Activated CD8-positive, alpha-beta T cell treated with anti-CD3 and anti-CD28 coated beads for 36 hours (primary cell): ENCODE measurements around the gene RIC1. TPM values are rescaled to one million over a fixed set of nuclear protein-coding genes. Genes with fewer than 3 reads are reported as not detected.
"Not testable (repeated sequence)": the region's sequence is repeated elsewhere in the genome, so short reads cannot be mapped to it uniquely, and the experiment has no call there.

ENCODE experiments used
- ATAC-seq: fragments of 200-7000 bp; cut with Tn5 transposase; one replicate; pipeline ENCODE4 v1.10.0; 2021; ENCODE audit warnings: mild to moderate bottlenecking, moderate library complexity
- CTCF ChIA-PET: fragments of 350-600 bp; sonication (Branson Sonifier 250); formaldehyde crosslinking; loops from one replicate; lab custom pipeline; 2021; ENCODE audit warnings: antibody characterized with exemption; lab: Charles Lee
- POLR2A ChIA-PET: fragments of 350-600 bp; sonication (Branson Sonifier 250); formaldehyde crosslinking; loops from one replicate; lab custom pipeline; 2021; ENCODE audit warnings: antibody characterized with exemption; lab: Charles Lee
- DNase-seq: peaks from one replicate; pipeline ENCODE4 v3.0.0-alpha.2; 2020
- H3K27ac Mint-ChIP-seq: one replicate; pipeline ENCODE4 v1.8.0; 2021; ENCODE audit warnings: mild to moderate bottlenecking, mixed read lengths
- H3K27me3 Mint-ChIP-seq: one replicate; pipeline ENCODE4 v1.8.0; 2021; ENCODE audit warnings: mixed read lengths
- H3K36me3 Mint-ChIP-seq: one replicate; pipeline ENCODE4 v1.8.0; 2021; ENCODE audit warnings: low read depth, mixed read lengths
- H3K4me1 Mint-ChIP-seq: one replicate; pipeline ENCODE4 v1.8.0; 2021; ENCODE audit warnings: low read depth, mixed read lengths
- H3K4me3 Mint-ChIP-seq: one replicate; pipeline ENCODE4 v1.8.0; 2021; ENCODE audit warnings: mild to moderate bottlenecking, moderate library complexity, mixed read lengths
- H3K9me3 Mint-ChIP-seq: one replicate; pipeline ENCODE4 v1.8.0; 2021; ENCODE audit warnings: mixed read lengths
- CTCF ChIP-seq: fragments of 200-600 bp; IDR thresholded peaks from one replicate; pipeline ENCODE4 v1.8.0; 2022; ENCODE audit warnings: antibody characterized with exemption, mild to moderate bottlenecking
- intact Hi-C: fragments of 100-400 bp; cut with micrococcal nuclease; formaldehyde crosslinking; loops from one replicate; pipeline ENCODE4 v1.10.0; 2022
- total RNA-seq, 2 experiments: library from RNA; stranded (reverse); gene quantifications; one replicate each; pipeline ENCODE4 v1.2.3, GENCODE V29; 2021

Gene RIC1
- total RNA-seq, 2 experiments from 2014 or later, result 14.4 to 14.6 TPM

- DNase-seq (no peak), ATAC-seq (no peak)
- no peak for TF ChIP-seq CTCF
- H3K27ac Mint-ChIP-seq, result no peak overlapping the region
- ChIA-PET POLR2A (interaction anchor here (0.6 kb wide), 1 partner anchor 532 kb away, joined by 3 read pairs; no protein-coding TSS in a partner anchor), CTCF (no interaction called here)
- peaks cover 38% of the 10 kb centered on the region for H3K9me3 Mint-ChIP-seq
- intact Hi-C loops, result no loop called here
- peaks cover 79% of the 10 kb centered on the region for H3K36me3 Mint-ChIP-seq
- H3K4me3 Mint-ChIP-seq, result no peak overlapping the region
- no peaks in the 10 kb centered on the region for H3K27me3 Mint-ChIP-seq
- peaks cover 3% of the 10 kb centered on the region for H3K4me1 Mint-ChIP-seq
These were observed 149.9 kb downstream of the RIC1 start for GRCh38 chr9:5778805-5779204.

DNA sequence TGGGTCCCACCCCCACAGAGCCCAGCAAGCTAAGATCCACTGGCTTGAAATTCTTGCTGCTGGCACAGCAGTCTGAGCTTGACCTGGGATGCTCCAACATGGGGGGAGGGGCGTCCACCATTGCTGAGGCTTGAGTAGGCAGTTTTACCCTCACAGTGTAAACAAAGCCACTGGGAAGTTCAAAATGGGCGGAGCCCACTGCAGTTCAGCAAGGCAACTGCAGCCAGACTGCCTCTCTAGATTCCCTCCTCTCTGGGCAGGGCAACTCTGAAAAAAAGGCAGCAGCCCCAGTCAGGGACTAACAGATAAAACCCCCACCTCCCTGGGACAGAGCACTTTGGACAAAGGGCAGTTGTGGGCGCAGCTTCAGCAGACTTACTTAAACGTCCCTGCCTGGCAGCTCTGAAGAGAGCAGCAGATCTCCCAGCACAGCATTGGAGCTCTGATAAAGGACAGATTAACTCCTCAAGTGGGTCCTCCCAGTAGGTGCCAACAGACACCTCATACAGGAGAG is 150.9 kb downstream of the RIC1 start:
- H3K27me3 Mint-ChIP-seq, intact Hi-C loops, H3K4me1 Mint-ChIP-seq, H3K27ac Mint-ChIP-seq, POLR2A ChIA-PET, ATAC-seq, H3K4me3 Mint-ChIP-seq, DNase-seq: not testable (repeated sequence)
- H3K9me3 Mint-ChIP-seq, result peaks cover 38% of the 10 kb centered on the region
- CTCF ChIA-PET, result interaction anchor here (1.5 kb wide), 1 partner anchor 106 kb away, joined by 4 read pairs; no protein-coding TSS in a partner anchor
- peaks cover 80% of the 10 kb centered on the region for H3K36me3 Mint-ChIP-seq

- peaks cover 88% of the 10 kb centered on the region for H3K36me3 Mint-ChIP-seq
- H3K27me3 Mint-ChIP-seq, intact Hi-C loops, H3K4me3 Mint-ChIP-seq, DNase-seq, ATAC-seq, POLR2A ChIA-PET: not testable (repeated sequence)
- CTCF ChIA-PET, result interaction anchor here (0.6 to 0.9 kb wide), 2 partner anchors 10 to 161 kb away, joined by 3 to 4 read pairs; no protein-coding TSS in a partner anchor
- peaks cover 35% of the 10 kb centered on the region for H3K9me3 Mint-ChIP-seq
- peaks cover 25% of the 10 kb centered on the region for H3K4me1 Mint-ChIP-seq
- peak overlapping the region; percentile 30 for H3K27ac Mint-ChIP-seq
These were observed 154.5 kb downstream of the RIC1 start for GRCh38 chr9:5783420-5783819.

DNA sequence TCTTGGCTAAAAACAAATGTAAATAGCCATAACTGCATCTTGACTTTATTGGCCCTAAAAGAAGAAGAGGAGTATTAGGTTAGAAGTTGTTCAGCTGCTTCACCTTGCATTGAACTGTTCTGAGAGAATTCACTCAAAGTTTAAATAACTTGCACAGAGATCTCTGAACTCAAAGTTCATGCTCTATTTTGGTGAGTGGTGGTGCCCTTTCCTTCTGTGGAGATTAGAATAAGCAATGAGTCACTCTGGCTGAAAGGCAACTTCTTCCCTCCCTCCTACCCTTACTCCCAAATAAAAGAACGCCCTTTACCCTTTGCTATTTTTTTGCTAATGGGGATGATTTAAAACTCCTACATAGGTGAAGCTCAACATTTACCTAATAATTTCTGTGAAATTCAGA is 155.1 kb downstream of the RIC1 start:
- Mint-ChIP-seq H3K4me3 (no peak overlapping the region), H3K4me1 (peaks cover 30% of the 10 kb centered on the region), H3K36me3 (peaks cover 86% of the 10 kb centered on the region), H3K27me3 (no peaks in the 10 kb centered on the region), H3K9me3 (peaks cover 31% of the 10 kb centered on the region), H3K27ac (no peak overlapping the region)
- no peak for DNase-seq
- intact Hi-C loops, result no loop called here
- peak; percentile 24 for ATAC-seq
- CTCF ChIA-PET, result interaction anchor here (0.9 kb wide), 1 partner anchor 9 kb away, joined by 4 read pairs; no protein-coding TSS in a partner anchor
- POLR2A ChIA-PET, result no interaction called here
- TF ChIP-seq CTCF, result no peak

GRCh38 chr9:5784526-5785315 is 155.8 kb downstream of the RIC1 start:
- no peaks in the 10 kb centered on the region for H3K27me3 Mint-ChIP-seq
- peaks cover 85% of the 10 kb centered on the region for H3K36me3 Mint-ChIP-seq
- intact Hi-C loops, result no loop called here
- ATAC-seq (no peak), DNase-seq (no peak)
- ChIA-PET POLR2A (no interaction called here), CTCF (interaction anchor here (1.3 kb wide), 1 partner anchor 13 kb away, joined by 3 read pairs; no protein-coding TSS in a partner anchor)
- TF ChIP-seq CTCF, result no peak
- peaks cover 30% of the 10 kb centered on the region for H3K4me1 Mint-ChIP-seq
- H3K27ac Mint-ChIP-seq, result no peak overlapping the region
- no peak overlapping the region for H3K4me3 Mint-ChIP-seq
- peaks cover 31% of the 10 kb centered on the region for H3K9me3 Mint-ChIP-seq
